H1 (cell line): ENCODE results near the gene USP43. TPM values are rescaled to one million over a fixed set of nuclear protein-coding genes. Genes with fewer than 3 reads are reported as not detected.

Experiments used
- CHD1 ChIP-seq: IDR thresholded peaks from 2 replicates; pipeline ENCODE4 v1.6.1; 2012; ENCODE audit warnings: low read depth, low read length, improper control_type of control experiment
- CTBP2 ChIP-seq: IDR thresholded peaks from 2 replicates; pipeline ENCODE4 v1.7.0; 2011; ENCODE audit warnings: borderline replicate concordance, mild to moderate bottlenecking, moderate library complexity, mixed read lengths, low read length; ENCODE audit not compliant: insufficient read depth, insufficient read length
- KDM5A ChIP-seq: fragments of 200-600 bp; IDR thresholded peaks from 2 replicates; pipeline ENCODE4 v1.7.1; 2012; ENCODE audit warnings: mild to moderate bottlenecking, low read length, inconsistent platforms, mixed read lengths
- polyA plus RNA-seq, 7 experiments: library from polyadenylated mRNA; depleted of rRNA in 3 of 7; stranded (reverse) in 5 of 7; unstranded in 2 of 7; fragments of >200 nt in 5 of 7; fragments of 200-250 nt in 2 of 7; gene quantifications; 1 replicate in 5 of 7; 2 replicates in 1 of 7; 4 replicates in 1 of 7; pipeline versions ENCODE4 v1.2.1 to v1.2.3, GENCODE V29; 2011 to 2013; ENCODE audit warnings: missing spikeins in 2 of 7, mixed read lengths in 2 of 7
- total RNA-seq: library from RNA; stranded (reverse); fragmentation: NEBNext Ultra II Directional; extraction: Animal tissue kit (Norgen Biotek cat#: 25700); gene quantifications from 2 replicates; pipeline ENCODE4 v1.2.1, GENCODE V29; 2021

The USP43 gene
- total and polyA plus RNA-seq, 2 of the 8 experiments (the other 6 are each of a cell fraction or from before 2014, with no cell fraction given): 3.0 to 7.2 TPM

- TF ChIP-seq CTBP2 (no peak), CHD1 (no peak), KDM5A (no peak)
These were observed 82.7 kb downstream of the USP43 start (continued) for GRCh38 chr17:9728005-9728404.
